ENCODE results near the gene PFN1.

Gene PFN1

GRCh38 chr17:4902540-4902939 is 45.8 kb downstream of the PFN1 start:
- Histone ChIP-seq H3K56ac (ENCODE audit: low read length) (no peak overlapping the region), H3K79me1 (ENCODE audit: low read length) (no peaks in the 10 kb centered on the region), H4K5ac (ENCODE audit: low read length) (no peak overlapping the region), H3K36me3 (ENCODE audit: control insufficient read depth, insufficient read depth, low read length) (no peaks in the 10 kb centered on the region), H2BK5ac (ENCODE audit: low read length) (no peak overlapping the region), H3K9ac (ENCODE audit: low read length) (no peak overlapping the region), H2AK5ac (ENCODE audit: low read length) (no peak overlapping the region), H3K18ac (ENCODE audit: low read length) (no peak overlapping the region), H3K79me2 (ENCODE audit: control insufficient read depth, insufficient read depth, low read length) (no peaks in the 10 kb centered on the region), H3K4ac (ENCODE audit: low read depth, low read length) (no peak overlapping the region), H3K4me2 (ENCODE audit: low read length) (no peak overlapping the region), H3K4me1 (ENCODE audit: control insufficient read depth, low read depth, low read length) (no peaks in the 10 kb centered on the region), H4K8ac (ENCODE audit: low read depth, low read length) (no peak overlapping the region), H3K27ac (ENCODE audit: low read depth, low read length) (no peak overlapping the region), H2BK15ac (replicated peaks; ENCODE audit: low read depth) (no peak overlapping the region), H3K27me3 (ENCODE audit: insufficient read depth, low read length, poor library complexity) (no peaks in the 10 kb centered on the region), H3K23ac (ENCODE audit: low read length) (no peak overlapping the region), H2BK120ac (ENCODE audit: low read depth, low read length) (no peak overlapping the region), H3K4me3 (ENCODE audit: low read length) (no peak overlapping the region)
- no peak for DNase-seq
- no CpG with 5 or more reads among the region's 8 CpGs for WGBS (ENCODE audit: extremely low coverage, insufficient coverage, low lambda C conversion rate)

DNA sequence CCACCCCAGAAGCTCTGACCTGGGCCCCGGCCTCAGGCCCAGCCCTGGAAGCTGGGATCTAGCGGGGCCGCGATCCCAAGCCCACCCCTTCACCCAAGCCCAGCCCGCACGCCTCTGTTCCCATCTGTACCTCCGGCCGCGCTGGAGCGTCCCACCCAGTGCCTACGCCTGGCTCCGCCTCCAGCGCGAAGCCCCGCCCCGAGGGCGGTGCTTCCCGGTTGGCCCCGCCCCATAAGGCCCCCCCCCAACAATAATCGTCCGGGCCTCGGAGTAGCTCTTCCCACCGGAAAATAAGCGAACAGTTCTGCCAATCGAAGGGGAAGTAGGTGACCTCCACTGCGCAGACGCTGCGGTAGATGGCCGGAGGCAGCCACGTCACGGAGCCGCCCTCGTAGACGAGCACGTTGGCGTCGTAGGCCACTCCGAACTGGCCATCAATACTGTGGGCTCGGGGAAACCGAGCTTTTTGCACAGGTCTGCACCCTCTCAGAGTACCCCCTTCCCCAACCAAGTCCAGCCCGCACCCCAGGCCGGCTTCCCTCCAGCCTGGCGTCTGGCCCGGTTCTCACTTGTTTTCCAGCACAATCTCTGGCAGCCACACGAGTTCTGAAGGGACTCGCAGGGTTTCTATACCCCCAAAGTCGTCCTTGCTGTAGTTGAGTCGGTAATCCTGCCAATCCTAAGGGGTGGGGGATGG is 46.5 kb downstream of the PFN1 start:
- Histone ChIP-seq H3K27me3 (ENCODE audit: insufficient read depth, low read length, poor library complexity) (no peaks in the 10 kb centered on the region), H3K79me1 (ENCODE audit: low read length) (no peaks in the 10 kb centered on the region), H2BK120ac (ENCODE audit: low read depth, low read length) (no peak overlapping the region), H4K8ac (ENCODE audit: low read depth, low read length) (no peak overlapping the region), H2BK15ac (replicated peaks; ENCODE audit: low read depth) (no peak overlapping the region), H3K36me3 (ENCODE audit: control insufficient read depth, insufficient read depth, low read length) (no peaks in the 10 kb centered on the region), H3K4me1 (ENCODE audit: control insufficient read depth, low read depth, low read length) (no peaks in the 10 kb centered on the region), H3K18ac (ENCODE audit: low read length) (no peak overlapping the region), H3K9ac (ENCODE audit: low read length) (no peak overlapping the region), H2AK5ac (ENCODE audit: low read length) (no peak overlapping the region), H3K56ac (ENCODE audit: low read length) (no peak overlapping the region), H3K23ac (ENCODE audit: low read length) (no peak overlapping the region), H3K4me3 (ENCODE audit: low read length) (no peak overlapping the region), H3K79me2 (ENCODE audit: control insufficient read depth, insufficient read depth, low read length) (no peaks in the 10 kb centered on the region), H3K4me2 (ENCODE audit: low read length) (no peak overlapping the region), H3K4ac (ENCODE audit: low read depth, low read length) (no peak overlapping the region), H3K27ac (ENCODE audit: low read depth, low read length) (no peak overlapping the region), H4K5ac (ENCODE audit: low read length) (no peak overlapping the region), H2BK5ac (ENCODE audit: low read length) (no peak overlapping the region)
- no CpG with 5 or more reads among the region's 48 CpGs for WGBS (ENCODE audit: extremely low coverage, insufficient coverage, low lambda C conversion rate)
- DNase-seq, result no peak

DNA sequence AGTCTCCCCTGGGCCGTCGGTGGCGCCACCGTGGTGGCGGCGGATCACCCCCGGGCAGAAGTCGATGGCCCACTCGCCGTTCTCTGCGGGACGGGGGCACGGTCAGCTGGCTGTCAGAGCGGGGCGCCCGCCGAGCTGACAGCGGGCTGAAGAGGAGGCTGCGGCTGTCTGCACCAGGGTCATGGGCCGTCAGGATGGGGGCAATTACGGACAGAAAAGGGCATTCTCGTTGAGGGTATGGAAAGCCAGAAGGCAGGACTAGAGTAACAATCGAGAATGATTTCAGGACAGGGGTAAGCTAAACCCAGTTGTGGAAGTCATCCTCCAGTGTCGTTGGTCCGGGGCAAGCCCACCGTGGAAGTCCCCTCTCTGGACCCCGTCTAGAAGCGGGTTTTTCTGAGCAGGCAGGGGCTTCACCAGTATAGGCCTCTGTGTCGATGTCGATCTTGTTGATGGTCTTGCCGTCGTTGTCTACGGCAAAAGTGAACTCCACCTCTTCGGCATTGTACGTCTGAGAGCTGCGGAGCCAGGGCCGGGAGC is 47.2 kb downstream of the PFN1 start:
- H3K56ac ChIP-seq (ENCODE audit: low read length), result peak overlapping the region; percentile 25
- WGBS (ENCODE audit: extremely low coverage, insufficient coverage, low lambda C conversion rate), result no CpG with 5 or more reads among the region's 37 CpGs
- no peak for DNase-seq
- no peak overlapping the region for H3K9ac ChIP-seq (ENCODE audit: low read length)
- H4K8ac ChIP-seq (ENCODE audit: low read depth, low read length), result no peak overlapping the region
- H2BK120ac ChIP-seq (ENCODE audit: low read depth, low read length), result no peak overlapping the region
- H3K27ac ChIP-seq (ENCODE audit: low read depth, low read length), result no peak overlapping the region
- H3K4me3 ChIP-seq (ENCODE audit: low read length), result no peak overlapping the region
- no peak overlapping the region for H3K23ac ChIP-seq (ENCODE audit: low read length)
- no peaks in the 10 kb centered on the region for H3K79me2 ChIP-seq (ENCODE audit: control insufficient read depth, insufficient read depth, low read length)
- no peak overlapping the region for H3K18ac ChIP-seq (ENCODE audit: low read length)
- no peaks in the 10 kb centered on the region for H3K27me3 ChIP-seq (ENCODE audit: insufficient read depth, low read length, poor library complexity)
- no peaks in the 10 kb centered on the region for H3K79me1 ChIP-seq (ENCODE audit: low read length)
- no peak overlapping the region for H4K5ac ChIP-seq (ENCODE audit: low read length)
- no peaks in the 10 kb centered on the region for H3K4me1 ChIP-seq (ENCODE audit: control insufficient read depth, low read depth, low read length)
- no peak overlapping the region for H2BK5ac ChIP-seq (ENCODE audit: low read length)
- no peak overlapping the region for H3K4ac ChIP-seq (ENCODE audit: low read depth, low read length)
- no peak overlapping the region for H3K4me2 ChIP-seq (ENCODE audit: low read length)
- no peak overlapping the region for H2BK15ac ChIP-seq (replicated peaks; ENCODE audit: low read depth)
- H2AK5ac ChIP-seq (ENCODE audit: low read length), result no peak overlapping the region
- no peaks in the 10 kb centered on the region for H3K36me3 ChIP-seq (ENCODE audit: control insufficient read depth, insufficient read depth, low read length)

DNA sequence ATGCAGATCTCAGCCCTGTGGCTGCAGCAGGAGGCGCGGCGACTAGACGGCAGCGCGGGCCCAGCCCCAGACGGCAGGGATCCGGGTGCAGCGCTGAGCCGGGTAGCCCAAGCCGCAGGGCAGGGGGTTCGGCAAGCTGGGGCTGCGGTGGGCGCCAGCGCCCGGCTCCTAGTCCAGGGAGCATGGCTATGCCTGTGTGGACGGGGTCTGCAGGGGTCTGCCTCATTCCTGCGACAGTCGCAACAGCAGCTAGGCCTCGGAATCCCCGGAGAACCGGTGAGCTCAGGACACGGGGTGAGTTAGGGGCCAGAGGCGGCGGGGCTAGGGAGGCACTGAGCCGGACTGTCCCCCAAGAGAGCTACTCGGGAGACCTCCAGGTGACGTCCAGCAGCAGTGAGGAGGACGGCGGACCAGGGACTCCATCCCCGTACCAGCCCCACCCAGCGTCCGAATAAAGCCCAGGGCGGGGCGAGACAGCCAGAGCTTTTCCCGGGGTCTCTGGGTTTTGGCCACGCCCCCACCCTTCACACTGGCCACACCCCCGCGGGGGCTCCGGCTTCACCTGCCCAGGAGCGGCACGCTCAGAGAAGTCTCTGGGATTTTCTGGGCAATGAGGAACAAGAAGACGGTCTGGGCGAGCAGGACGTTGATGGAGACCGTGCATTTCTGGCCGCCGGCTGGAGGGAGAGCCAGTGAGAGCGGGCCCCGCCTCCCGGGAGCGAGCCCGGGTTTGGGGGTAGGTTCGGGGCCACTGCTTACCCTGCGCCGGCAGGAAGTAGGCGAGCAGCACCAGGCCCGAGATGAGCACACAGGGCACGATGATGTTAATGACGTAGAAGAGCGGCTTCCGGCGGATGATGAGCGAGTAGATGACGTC is 47.9 kb downstream of the PFN1 start:
- Histone ChIP-seq H2BK5ac (ENCODE audit: low read length) (no peak overlapping the region), H3K4me1 (ENCODE audit: control insufficient read depth, low read depth, low read length) (no peaks in the 10 kb centered on the region), H3K4me2 (ENCODE audit: low read length) (peak overlapping the region; percentile 56), H3K23ac (ENCODE audit: low read length) (no peak overlapping the region), H3K36me3 (ENCODE audit: control insufficient read depth, insufficient read depth, low read length) (no peaks in the 10 kb centered on the region), H3K4me3 (ENCODE audit: low read length) (peak overlapping the region; percentile 22), H3K27me3 (ENCODE audit: insufficient read depth, low read length, poor library complexity) (no peaks in the 10 kb centered on the region), H2AK5ac (ENCODE audit: low read length) (no peak overlapping the region), H4K5ac (ENCODE audit: low read length) (no peak overlapping the region), H4K8ac (ENCODE audit: low read depth, low read length) (no peak overlapping the region), H3K79me1 (ENCODE audit: low read length) (no peaks in the 10 kb centered on the region), H3K18ac (ENCODE audit: low read length) (no peak overlapping the region), H2BK120ac (ENCODE audit: low read depth, low read length) (no peak overlapping the region), H2BK15ac (replicated peaks; ENCODE audit: low read depth) (no peak overlapping the region), H3K4ac (ENCODE audit: low read depth, low read length) (no peak overlapping the region), H3K56ac (ENCODE audit: low read length) (peak overlapping the region; percentile 25), H3K79me2 (ENCODE audit: control insufficient read depth, insufficient read depth, low read length) (no peaks in the 10 kb centered on the region), H3K9ac (ENCODE audit: low read length) (peak overlapping the region; percentile 32), H3K27ac (ENCODE audit: low read depth, low read length) (no peak overlapping the region)
- no CpG with 5 or more reads among the region's 65 CpGs for WGBS (ENCODE audit: extremely low coverage, insufficient coverage, low lambda C conversion rate)
- DNase-seq, result peak; percentile 65

DNA sequence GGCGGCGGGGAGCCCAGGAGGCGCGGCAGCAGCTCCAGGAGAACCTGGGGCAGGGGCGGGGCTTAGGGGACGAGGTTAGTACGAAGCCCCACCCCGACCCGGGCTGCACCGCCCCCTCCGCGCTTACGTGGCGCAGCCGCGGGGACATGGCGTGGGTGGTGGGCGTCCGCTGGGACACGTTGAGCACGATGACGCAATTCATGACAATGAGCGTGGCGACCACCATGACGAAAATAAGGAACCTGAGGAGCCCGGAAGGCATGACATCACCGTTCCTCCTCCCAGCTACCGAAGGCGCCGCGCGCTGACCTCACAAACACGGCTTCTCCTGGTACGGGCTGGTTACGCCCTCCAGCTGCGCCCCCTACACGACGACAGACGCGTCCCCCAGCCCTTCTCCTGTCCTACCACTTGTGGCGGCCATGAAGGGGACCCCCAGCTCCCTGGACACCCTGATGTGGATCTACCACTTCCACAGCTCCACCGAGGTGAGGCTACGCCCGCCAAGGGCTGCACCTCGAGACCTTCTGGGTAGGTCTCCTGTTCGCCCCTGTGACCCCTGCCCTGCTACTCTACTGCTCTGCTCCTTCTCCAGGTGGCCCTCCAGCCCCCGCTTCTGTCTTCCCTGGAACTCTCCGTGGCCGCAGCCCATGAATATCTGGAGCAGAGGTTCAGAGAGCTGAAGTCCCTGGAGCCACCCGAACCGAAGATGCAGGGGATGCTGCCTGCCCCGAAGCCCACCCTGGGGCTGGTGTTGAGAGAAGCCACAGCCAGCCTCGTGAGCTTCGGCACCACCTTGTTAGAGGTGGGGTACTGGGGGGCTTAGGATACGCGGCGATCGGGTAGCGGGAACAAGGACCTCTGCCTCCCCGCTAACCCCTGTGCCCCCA is 48.7 kb downstream of the PFN1 start, which contains the start of gene C17orf107:
Gene C17orf107, plus strand, starts transcription at position 196 of the 890 bp plus-strand sequence. Its CDS starts 227 bp downstream, at position 423.
- Histone ChIP-seq H3K27me3 (ENCODE audit: insufficient read depth, low read length, poor library complexity) (no peaks in the 10 kb centered on the region), H3K4ac (ENCODE audit: low read depth, low read length) (no peak within 1 kb of the TSS), H3K79me1 (ENCODE audit: low read length) (no peaks in the 10 kb centered on the region), H3K27ac (ENCODE audit: low read depth, low read length) (no peak within 1 kb of the TSS), H4K8ac (ENCODE audit: low read depth, low read length) (no peak within 1 kb of the TSS), H3K18ac (ENCODE audit: low read length) (no peak within 1 kb of the TSS), H3K36me3 (ENCODE audit: control insufficient read depth, insufficient read depth, low read length) (peaks cover 2% of the 10 kb centered on the region), H3K56ac (ENCODE audit: low read length) (no peak within 1 kb of the TSS), H3K79me2 (ENCODE audit: control insufficient read depth, insufficient read depth, low read length) (no peaks in the 10 kb centered on the region), H2BK120ac (ENCODE audit: low read depth, low read length) (no peak within 1 kb of the TSS), H4K5ac (ENCODE audit: low read length) (no peak within 1 kb of the TSS), H3K9ac (ENCODE audit: low read length) (peak within 1 kb of the TSS; percentile 32), H3K4me3 (ENCODE audit: low read length) (no peak within 1 kb of the TSS), H3K23ac (ENCODE audit: low read length) (no peak within 1 kb of the TSS), H2BK15ac (replicated peaks; ENCODE audit: low read depth) (no peak within 1 kb of the TSS), H2BK5ac (ENCODE audit: low read length) (no peak within 1 kb of the TSS), H3K4me1 (ENCODE audit: control insufficient read depth, low read depth, low read length) (no peaks in the 10 kb centered on the region), H2AK5ac (ENCODE audit: low read length) (no peak within 1 kb of the TSS), H3K4me2 (ENCODE audit: low read length) (peak within 1 kb of the TSS; percentile 56)
- WGBS (ENCODE audit: extremely low coverage, insufficient coverage, low lambda C conversion rate), result no CpG with 5 or more reads among the region's 60 CpGs
- peak; percentile 38 for DNase-seq
